ENCODE measurements around the gene CSNK1E.

CSNK1E gene

GRCh38 chr22:38296372-38296771 is 20.9 kb downstream of the CSNK1E start:
- Histone ChIP-seq H3K4me3 (IDR thresholded peaks at IDR 0.05; ENCODE audit: insufficient read depth, low read depth, low read length) (no peak overlapping the region), H3K4me2 (no peak overlapping the region), H4K20me1 (ENCODE audit: insufficient read depth) (no peaks in the 10 kb centered on the region), H3K27me3 (ENCODE audit: insufficient read depth, low read depth) (no peaks in the 10 kb centered on the region), H3K27ac (no peak overlapping the region), H3K4me1 (ENCODE audit: low read depth, poor library complexity, severe bottlenecking) (no peaks in the 10 kb centered on the region), H3K9ac (no peak overlapping the region), H3K79me2 (ENCODE audit: insufficient read depth, low read depth) (no peaks in the 10 kb centered on the region), H2AFZ (ENCODE audit: low read depth) (no peak overlapping the region), H3K36me3 (ENCODE audit: insufficient read depth) (peaks cover 8% of the 10 kb centered on the region; the same call in 1 of the 2 replicates)
- no peak for TF ChIP-seq CTCF (conservative IDR thresholded peaks at IDR 0.05; ENCODE audit: low read depth, low read length)

GRCh38 chr22:38295863-38296262 is 21.4 kb downstream of the CSNK1E start:
- Histone ChIP-seq H3K79me2 (ENCODE audit: insufficient read depth, low read depth) (no peaks in the 10 kb centered on the region), H3K36me3 (ENCODE audit: insufficient read depth) (peaks cover 8% of the 10 kb centered on the region; the same call in 1 of the 2 replicates), H3K4me2 (no peak overlapping the region), H2AFZ (ENCODE audit: low read depth) (no peak overlapping the region), H3K4me1 (ENCODE audit: low read depth, poor library complexity, severe bottlenecking) (peaks cover 2% of the 10 kb centered on the region), H4K20me1 (ENCODE audit: insufficient read depth) (no peaks in the 10 kb centered on the region), H3K27ac (no peak overlapping the region), H3K4me3 (IDR thresholded peaks at IDR 0.05; ENCODE audit: insufficient read depth, low read depth, low read length) (no peak overlapping the region), H3K9ac (no peak overlapping the region), H3K27me3 (ENCODE audit: insufficient read depth, low read depth) (no peaks in the 10 kb centered on the region)
- TF ChIP-seq CTCF (conservative IDR thresholded peaks at IDR 0.05; ENCODE audit: low read depth, low read length) = no peak

DNA sequence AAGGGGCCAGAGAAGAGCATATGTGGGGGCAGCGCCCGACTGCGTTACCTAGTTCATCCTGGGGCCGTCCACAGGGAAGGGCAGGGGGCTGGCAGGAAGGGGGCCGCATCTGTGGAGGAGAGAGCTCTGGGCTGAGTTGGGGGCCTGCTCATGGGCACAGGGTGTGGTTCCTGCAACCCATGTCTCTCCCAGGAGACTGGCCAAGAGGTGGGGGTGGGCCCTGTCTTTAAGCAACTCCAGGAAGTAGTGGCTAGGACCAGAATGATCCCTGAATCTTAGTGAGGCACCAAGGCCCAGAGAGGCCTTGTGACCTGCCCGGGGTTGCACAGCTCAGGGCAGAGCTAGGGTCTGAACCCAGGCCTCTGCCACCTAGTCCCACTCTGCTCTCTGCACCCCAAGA is 21.9 kb downstream of the CSNK1E start:
- Histone ChIP-seq H3K79me2 (ENCODE audit: insufficient read depth, low read depth) (no peaks in the 10 kb centered on the region), H3K27ac (no peak overlapping the region)

GRCh38 chr22:38294193-38294592 is 23.0 kb downstream of the CSNK1E start:
- Histone ChIP-seq H3K36me3 (ENCODE audit: insufficient read depth) (peaks cover 8% of the 10 kb centered on the region; the same call in 1 of the 2 replicates), H3K27ac (no peak overlapping the region)

More for the DNA sequence above, 21.9 kb downstream of the CSNK1E start:
- Histone ChIP-seq H3K9ac (no peak overlapping the region), H3K4me3 (IDR thresholded peaks at IDR 0.05; ENCODE audit: insufficient read depth, low read depth, low read length) (no peak overlapping the region), H2AFZ (ENCODE audit: low read depth) (no peak overlapping the region), H3K27me3 (ENCODE audit: insufficient read depth, low read depth) (no peaks in the 10 kb centered on the region), H4K20me1 (ENCODE audit: insufficient read depth) (no peaks in the 10 kb centered on the region), H3K36me3 (ENCODE audit: insufficient read depth) (peaks cover 8% of the 10 kb centered on the region; the same call in 1 of the 2 replicates), H3K4me2 (no peak overlapping the region), H3K4me1 (ENCODE audit: low read depth, poor library complexity, severe bottlenecking) (peaks cover 7% of the 10 kb centered on the region)
- TF ChIP-seq CTCF (conservative IDR thresholded peaks at IDR 0.05; ENCODE audit: low read depth, low read length) = no peak

More at GRCh38 chr22:38294193-38294592, 23.0 kb downstream of the CSNK1E start:
- Histone ChIP-seq H3K27me3 (ENCODE audit: insufficient read depth, low read depth) (no peaks in the 10 kb centered on the region), H3K9ac (no peak overlapping the region), H2AFZ (ENCODE audit: low read depth) (no peak overlapping the region), H3K79me2 (ENCODE audit: insufficient read depth, low read depth) (no peaks in the 10 kb centered on the region), H4K20me1 (ENCODE audit: insufficient read depth) (no peaks in the 10 kb centered on the region), H3K4me2 (no peak overlapping the region), H3K4me3 (IDR thresholded peaks at IDR 0.05; ENCODE audit: insufficient read depth, low read depth, low read length) (no peak overlapping the region), H3K4me1 (ENCODE audit: low read depth, poor library complexity, severe bottlenecking) (peaks cover 8% of the 10 kb centered on the region)
- no peak for TF ChIP-seq CTCF (conservative IDR thresholded peaks at IDR 0.05; ENCODE audit: low read depth, low read length)
